NCI-H446 treated with DMSO at 0.1 percent for 48 hours (cell line): ENCODE measurements around the gene ALDH1B1.

Source experiments
- DNase-seq: peaks from one replicate; lab custom pipeline; 2025; lab: John Stamatoyannopoulos, UW

The ALDH1B1 gene

DNA sequence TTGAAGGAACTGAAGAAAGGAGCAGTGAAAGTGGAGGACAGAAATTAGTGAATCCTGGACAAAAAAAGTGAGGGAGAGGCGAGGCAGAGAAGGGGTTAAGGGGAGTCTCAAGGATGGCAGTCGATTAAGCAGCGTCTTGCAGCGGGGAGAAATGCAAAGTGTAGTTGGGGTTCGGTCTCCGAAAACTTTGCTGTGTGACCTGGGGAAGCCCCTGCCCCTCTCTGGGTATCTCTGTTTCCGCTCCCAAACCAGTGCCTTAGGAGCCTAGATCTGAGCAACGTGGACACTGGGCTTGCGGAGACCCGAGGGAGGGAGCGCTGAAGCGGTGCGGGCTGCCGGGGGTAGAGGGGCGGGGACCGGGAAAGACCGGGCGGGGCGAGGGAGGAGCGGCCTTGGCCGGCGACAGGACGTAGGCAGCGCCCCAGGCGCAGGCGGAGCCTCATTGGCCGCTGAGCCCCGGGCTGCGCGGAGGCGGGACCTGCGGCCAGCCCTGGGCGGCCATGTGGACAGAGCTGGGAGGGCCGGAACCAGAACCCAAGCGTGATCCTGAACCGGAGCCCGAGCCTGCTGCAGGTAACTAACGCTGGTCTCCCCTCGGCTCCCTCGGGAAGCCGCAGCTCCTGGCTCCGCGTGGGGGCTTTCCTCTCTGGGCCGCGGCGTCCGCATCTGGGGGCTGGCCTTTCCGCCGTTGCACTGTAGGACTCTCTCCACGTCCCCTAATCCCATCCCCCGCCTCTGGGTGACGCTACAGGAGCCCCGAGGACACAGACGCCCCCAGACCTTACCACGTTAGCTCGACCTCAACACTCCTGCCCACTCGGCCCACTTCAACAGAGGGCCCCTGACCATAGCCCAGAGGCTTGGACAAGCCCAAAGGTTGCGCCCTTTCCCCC is at the start of gene ALDH1B1:
Gene ALDH1B1, plus strand, starts transcription at position 468 of the 893 bp plus-strand sequence. CDS start 3,047 bp downstream, outside the sequence.
- peak; percentile 45 for DNase-seq

DNA sequence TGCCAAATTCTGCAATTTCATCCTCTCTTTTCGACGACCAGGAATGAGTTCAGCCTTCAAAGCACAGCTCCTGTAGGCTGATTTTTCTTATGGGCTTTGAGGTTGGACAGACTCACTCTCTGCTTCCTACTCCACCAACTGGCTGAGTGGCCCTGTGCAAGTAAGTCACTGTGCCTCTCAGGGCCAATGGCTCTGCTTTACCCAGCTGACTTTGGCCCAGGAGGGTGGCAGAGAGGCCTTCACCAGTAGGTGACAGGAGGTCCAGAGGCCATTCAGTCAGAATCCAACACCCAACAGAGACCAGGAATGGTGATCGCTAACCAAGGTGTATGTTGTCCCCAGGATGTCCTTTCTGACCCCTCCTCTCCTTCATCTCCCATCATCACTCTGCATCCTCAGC is 49.5 kb upstream of the ALDH1B1 start:
- DNase-seq: no peak

DNA sequence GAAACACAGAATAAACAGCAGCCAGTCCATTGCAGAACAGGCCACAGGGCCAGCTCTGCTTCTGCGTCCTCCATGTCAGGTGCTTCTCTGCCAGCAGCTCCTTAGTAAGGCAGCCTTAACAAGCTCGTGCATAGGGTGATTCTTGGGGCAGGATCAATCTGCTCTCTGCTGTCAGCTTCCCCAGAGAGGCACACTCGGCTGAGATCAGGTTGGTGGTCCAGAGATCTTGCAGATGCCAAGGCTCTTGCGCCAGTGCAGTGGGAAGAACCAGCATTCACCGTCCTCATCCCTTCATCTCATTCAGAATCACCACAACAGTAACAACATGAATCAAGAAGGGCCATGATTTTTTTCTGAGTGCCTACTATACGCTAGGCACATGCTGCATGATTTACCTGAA is 49.0 kb upstream of the ALDH1B1 start:
- DNase-seq: no peak

DNA sequence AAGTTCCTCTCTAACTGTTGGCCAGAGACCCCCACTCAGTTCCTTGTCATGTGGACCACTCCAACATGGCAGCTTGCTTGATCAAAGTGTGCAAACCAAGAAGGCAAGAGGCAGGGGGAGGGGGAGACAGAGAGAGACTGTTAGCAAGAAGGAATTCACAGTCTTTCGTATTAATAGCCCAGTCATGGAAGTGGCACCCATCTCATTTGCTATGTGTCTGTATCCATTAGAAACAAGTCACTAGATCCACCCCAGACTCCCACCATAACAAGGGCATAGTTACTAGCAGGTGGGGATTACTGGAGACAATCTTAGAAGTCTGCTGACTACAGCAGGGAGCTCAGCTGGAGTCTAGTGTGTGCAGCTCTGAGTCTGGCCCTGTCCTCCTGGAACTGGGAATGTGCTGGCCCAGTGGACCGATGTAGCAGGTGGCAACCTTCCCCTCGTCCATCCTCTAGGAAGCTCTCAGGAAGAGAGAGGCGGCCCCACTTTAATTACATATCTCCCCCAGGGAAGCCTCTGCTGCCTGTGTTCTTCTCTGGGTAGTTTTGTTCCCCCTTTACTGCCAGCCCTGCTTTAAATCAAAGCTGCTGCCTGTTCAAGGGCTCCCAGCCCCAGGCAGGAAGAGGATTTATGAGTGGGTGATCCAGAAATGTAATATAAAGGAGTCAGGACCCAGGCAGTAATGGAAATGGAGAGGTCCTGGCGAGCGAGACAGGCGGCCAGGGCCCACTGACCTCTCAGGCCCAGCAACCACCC is 47.8 kb upstream of the ALDH1B1 start:
- DNase-seq: no peak

DNA sequence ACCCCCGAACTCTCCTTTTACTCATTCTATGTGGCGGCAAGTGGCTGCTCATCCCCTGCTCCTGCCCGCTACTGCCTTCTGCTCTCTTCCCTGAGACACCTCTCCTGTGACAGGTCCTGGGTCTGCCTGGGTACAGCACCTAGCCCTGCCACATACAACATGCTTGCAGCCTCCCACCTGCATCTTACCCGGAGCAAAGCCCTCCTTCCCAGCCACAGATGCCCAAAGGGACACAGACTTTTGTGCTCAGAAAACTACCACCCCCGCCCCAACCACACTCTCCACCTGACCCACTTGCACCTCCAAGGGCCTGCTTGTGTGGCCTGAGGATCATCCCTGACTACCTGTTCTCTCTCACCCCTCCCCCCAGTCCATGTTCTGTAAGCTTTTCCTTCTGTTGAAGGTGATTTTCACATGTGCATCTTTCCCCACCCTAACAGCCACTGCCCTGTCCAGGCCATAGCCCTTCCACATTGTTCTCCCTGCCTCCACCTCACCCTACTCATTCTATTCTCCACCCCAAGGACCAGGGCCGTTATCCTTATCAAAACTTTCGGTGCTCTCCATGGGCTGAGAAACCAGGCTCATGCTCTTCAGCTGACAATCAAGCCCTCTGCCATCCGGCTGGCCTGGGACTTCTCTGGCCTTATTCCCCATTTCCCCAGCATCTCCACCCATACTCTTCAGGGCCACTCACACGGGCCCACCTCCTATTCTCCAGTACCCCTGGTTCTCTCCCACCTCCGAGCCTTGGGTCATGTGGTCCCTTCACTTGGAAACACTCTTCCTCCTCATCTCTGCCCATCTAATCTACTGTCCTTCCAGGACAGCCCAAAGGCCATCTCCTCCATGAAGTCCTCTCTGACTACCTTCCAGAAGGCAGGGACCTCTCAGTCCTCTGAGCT is 46.4 kb upstream of the ALDH1B1 start:
- no peak for DNase-seq

DNA sequence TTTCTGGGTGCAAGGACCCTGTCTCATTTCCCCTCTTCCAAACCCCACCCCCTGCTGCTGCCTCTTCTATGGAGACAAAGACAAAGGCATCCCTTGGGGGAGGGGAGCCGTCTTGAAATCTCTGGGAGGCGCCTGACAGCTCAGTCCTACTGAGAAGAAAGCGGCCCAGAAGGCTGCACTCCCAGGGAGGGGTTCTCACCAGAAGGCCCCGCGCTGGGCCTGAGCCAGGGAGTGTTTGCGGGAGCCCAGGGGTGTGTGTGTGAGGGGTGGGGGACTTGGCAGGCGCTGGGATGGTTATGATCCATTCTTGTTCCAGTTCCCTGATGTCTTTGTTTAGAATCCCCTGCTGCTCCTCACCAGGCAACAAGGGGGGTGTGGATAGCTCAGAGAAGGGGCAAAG is 45.7 kb upstream of the ALDH1B1 start:
- DNase-seq: peak; percentile 67

DNA sequence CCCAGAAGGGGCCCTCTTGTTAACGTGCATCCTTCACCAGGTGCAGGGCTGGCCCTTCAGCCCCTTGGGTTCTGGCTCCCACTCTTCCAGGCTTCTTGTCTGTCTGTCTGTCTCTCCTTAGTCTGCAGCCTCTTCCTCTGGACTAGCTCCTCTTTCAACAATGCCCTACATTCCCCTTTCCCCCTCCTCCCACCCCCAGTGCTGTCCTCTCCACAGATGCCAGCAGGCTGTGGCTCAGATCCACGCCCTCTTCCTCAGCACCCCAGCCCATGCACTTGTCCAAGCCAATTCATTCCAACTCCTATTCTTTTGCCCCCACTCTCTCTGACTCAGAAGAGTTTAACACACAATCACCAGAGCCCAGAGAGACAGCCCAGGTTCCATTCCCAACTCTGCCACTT is 45.2 kb upstream of the ALDH1B1 start:
- DNase-seq: no peak

DNA sequence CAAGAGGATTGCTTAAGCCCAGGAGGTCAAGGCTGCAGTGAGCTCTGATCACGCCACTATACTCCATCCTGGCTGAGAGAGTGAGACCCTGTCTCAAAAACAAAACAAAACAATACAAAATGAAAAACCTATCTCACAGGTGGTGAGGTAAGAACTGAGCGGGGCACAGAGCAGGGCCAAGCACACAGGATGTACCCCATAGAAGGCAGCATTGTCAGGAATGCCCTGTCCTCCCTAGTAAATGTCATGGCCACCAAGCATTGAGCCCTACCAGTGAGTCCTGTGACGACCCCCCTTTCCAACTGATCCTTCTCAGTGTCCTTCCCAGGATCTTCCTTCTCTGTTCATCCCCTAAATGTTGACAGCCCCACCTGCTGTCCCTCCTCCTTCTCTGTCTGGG is 44.6 kb upstream of the ALDH1B1 start:
- no peak for DNase-seq

DNA sequence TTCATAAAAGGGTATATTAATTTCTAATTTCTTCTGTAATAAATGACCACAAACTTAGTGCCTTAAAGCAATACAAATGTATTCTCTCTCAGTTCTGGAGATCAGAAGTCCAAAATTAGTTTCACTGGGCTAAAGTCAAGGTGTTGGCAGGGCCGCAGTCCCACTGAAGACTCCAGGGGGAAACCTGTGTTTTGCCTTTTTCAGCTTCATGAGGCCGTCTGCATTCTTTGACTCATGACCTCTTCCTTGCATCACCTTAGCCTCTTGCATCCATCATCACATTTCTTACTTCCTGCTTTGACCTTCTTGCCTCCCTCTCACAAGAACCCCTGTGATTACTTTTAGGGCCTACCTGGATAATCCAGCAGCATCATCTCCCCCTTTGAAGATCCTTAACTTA is 42.0 kb upstream of the ALDH1B1 start:
- DNase-seq: no peak

DNA sequence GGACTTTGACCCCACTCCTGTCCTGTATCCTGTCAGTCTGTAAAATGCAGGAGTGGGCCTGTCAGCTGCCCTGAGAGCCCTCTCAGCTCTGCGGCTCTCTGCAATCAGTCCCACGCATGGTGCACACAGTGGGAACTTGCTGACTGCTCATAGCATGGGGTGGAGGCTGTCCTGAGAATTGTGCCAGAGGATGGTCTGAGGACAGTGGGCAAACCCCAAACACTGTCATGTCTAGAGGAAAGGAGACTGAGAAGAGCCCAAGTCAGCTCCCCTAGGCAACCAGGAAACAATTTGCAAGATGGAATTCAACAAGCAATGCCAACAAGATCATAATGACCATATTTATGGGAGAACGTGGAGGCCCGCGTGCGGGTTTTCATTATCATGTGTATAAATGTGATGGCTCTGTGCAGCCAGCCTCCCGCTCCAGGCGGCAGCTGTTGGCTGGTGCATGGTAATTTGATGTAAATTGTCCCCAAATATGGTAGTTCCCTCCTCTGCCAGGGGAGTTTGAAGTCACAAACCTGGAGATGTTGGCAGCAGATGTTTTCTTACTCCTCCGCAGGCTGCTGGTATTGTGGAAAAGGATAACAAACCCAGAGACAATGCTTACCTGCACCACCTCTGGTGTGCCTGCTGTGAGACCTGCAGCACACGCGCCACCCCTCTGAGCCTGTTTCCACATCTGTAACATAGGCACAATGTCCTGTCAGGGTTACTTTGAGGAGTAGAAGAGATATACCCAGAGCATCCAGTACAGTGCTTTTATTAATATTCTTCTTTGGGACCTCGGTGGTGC is 39.8 kb upstream of the ALDH1B1 start:
- no peak for DNase-seq

DNA sequence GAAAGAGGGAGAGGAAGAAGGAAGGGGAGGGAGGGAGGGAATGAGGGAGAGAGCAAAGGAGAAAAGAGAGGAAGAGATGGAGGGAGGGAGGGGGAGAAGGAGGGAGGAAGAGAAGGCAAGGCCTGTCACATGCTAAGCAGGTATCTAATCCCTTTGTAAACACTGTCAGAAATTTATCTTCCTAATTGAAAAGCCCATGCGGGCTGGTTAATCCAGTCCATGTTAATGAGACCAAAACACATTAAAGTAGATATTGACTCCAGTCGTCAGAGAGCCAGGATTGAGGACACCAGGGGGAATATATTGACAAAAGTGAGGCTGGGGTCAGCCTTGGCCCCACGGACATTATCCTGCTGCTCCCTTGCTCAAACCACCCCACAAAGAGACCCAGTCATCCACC is 37.4 kb upstream of the ALDH1B1 start:
- no peak for DNase-seq

DNA sequence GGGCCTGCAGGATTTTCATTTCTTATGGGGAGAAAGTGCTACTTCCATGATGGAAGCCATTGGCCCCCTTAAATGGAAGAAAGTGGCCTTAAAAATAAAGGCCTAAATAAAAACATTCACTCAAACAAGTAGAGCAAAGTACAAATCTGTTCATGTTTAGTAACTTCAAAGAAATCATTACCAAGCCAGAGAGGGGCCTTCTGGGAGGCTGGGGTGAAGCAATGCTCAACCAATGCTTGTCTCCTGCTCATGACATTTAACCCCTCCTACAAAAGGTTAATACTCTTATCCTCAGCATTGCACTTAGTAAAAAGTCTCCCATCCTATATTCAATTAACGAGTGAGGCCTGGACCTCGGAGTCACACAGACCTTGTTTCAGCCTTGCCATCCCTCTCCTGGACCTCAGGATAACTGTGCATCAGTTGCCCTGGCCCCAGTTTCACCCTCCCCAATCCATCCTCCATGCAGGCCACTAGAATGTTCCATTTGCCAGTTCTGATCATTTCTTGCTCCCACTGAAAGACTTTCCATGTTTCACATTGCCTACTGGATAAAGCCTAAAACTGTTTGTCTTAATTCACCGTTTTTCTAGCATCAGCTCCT is 36.9 kb upstream of the ALDH1B1 start:
- DNase-seq: no peak

DNA sequence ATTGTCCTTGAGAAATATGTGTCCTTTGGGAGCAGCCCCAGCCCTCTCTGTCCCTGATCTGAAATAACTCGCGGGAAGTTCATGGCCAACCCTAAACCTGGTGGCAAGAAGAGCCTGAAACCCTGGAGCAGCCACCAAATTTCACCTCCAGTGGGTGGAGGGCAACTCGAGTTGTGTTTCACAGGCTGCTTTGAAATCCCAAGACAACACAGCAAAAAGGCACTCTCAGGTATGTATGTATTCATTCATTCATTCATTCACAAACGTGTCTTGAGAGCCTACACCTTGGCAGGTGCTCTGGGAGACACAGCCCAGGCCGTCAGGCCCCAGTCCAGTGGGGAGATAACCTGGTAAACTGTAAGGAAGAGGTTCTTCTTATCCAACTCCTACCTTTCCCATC is 35.7 kb upstream of the ALDH1B1 start:
- DNase-seq: no peak

DNA sequence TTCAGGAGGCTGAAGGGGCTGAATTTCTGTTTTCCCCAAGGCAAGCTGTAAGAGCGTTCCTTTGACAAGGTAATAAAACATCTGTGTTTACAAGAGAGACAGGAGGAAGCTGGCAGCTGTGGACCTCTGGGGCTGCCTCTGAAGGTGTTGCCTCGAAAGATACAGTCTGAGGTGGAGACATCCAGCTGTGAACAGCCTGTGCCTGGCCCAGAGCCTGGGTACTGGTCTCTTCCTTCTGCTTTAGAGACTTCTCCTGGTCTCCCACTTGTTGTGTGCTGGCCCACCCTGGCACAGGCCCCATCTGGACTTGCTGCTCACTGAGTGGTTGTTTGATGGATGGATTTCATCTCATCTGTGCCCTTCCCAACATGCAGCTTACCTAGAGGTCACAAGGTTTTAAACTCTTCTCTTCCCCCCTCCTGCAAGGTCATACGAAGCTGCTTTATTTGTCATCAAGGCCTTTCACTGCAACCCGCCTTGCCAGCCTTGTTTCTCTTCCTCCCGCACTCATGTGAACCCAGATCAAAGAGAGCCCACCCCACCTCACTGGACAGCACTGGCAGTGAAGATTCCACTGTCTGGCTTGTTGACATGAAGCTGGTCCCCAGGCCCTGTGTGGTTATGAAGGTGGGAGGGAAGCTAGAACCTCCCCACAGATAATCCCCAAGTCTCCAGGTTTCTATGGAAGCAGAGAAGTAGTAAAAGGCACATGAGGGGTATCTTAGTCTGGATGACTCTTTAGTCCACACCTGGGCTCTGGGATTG is 35.0 kb upstream of the ALDH1B1 start:
- DNase-seq: no peak

DNA sequence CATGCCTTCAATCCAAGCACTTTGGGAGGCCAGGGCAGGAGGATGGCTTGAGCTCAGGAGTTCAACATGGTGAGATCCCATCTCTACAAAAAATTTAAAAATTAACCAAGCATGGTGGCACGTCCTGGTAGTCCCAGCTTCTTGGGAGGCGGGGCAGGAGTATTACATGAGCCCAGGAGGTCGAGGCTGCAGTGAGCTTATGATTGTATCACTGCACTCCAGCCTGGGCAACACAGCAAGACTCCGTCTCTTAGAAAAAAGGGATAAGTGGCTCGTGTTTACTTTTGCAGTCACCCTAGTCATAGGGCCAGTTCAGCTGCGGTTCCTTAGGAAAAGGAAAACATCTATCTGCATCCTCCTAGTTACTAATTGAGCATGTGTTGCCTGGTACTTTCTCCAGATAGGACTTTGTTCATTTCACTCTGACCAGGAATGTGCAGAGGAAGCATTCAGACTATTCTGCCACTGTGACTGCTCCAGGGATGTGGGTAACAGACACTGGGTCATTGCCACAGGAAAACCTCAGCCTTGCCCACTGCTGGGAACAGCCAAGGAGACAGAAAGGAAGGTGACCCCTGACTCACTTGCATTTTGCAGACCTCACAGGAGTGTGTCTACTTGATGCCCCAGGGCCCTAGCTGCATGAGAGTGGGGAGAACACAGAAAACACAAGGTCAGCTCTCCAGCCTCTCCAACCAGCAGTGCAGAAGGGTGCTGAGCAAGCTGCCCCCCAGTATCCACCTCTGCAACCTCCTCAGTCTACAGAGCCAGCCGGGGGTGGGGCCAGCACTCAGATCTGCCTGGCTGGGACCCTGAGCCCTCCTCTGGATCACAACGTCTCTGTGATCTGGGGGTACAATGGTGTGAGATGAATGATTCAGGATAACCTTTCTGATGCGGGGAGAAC is 33.9 kb upstream of the ALDH1B1 start:
- no peak for DNase-seq

DNA sequence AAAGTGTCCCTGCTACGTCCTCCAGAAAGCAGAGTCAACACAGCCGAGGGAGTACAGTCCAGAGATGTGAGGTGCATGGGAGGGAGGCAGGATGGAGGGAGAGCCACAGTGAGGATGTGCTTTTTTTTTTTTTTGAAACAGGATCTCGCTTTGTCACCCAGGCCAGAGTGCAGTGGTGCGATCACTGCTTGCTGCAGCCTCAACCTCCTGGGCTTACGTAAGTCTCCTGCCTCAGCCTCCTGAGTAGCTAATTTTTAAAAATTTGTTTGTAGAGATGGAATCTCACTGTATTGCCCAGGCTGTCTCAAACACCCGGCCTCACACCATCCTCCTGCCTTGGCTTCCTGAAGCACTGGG is 33.2 kb upstream of the ALDH1B1 start:
- no peak for DNase-seq

DNA sequence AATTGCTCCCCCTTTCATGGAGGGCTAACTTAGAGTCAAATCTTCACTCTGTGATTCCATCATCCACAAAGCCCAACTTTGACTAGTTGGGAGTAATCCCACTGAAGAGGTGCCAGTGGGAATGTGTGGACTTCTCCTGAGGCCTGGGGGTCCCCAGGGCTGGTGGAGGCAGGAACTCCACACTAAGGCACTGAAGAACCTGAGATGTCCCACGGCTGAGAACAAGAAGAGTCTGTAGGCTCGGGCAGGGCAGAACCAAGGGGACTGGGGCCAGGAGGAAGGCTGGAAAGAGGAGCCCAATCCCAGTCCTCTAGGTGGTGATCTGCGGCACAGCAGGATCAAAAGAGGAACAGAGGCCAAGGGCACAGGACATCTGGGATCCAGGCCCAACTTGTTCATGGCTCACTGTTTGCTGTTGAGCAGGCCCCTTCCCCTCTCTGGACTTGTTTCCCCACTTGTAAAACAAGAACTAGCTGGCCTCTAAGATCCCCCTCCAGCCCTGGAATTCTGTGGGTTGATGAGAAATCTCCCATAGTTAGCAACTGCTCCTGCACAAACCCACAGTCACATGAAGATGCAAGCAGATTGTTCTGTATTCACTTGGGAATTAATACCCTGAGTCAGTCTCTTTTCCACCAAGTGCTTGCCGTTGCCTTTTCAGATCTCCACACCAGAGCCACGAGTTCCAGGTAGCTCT is 32.7 kb upstream of the ALDH1B1 start:
- peak; percentile 15 for DNase-seq

DNA sequence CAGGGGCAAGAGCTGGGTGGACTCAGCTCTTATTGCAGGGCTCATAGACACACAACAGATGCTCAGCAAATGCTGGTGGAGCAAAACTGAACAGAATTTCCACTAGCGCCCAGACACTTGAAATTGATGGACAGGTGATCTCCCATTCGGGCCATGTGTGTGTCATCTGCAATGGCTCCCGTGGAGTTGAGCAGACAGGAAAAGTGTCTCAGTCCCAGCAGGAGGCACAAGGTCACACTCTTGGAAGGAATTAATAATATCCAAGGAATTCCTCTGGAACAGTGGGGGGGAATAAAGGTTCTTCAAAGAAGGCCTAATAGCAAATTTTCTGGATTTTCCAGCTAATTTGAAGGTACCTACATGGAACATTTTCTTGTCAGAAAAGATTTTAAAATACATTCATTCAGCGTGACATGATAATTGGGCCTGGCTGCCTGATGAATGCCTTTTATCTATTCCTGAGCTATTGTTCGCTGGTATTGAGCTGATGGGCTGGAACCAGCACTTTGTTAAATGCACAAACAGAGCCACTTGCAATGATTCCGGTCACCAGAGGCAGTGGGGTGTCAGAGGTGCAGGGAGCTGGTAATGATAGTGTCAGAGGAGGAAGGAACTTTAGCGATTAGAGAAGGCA is 31.5 kb upstream of the ALDH1B1 start:
- no peak for DNase-seq
